ENCODE measurements around the gene DNER.

The DNER gene

DNA sequence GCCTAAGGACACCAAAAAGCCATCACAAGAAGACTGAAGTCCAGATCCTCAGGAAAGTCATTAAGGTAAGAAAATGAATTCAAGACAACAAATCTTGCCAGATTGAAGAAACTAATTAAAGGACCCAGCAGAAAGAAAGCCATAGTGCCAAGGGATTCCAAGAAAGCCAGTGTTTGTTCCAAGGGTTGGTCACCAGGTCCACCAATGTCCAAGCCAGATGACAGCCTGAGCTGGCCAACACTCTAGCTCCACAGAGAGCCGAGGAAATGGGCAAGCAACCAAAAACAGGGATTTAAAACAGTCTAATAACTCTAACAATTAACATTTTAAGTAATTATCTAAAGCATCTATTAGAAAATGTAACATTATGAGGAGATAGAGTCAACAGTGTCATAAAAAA lies 49.2 kb downstream of the DNER start:
- no peak for DNase-seq

- DNase-seq = no peak
Measured at GRCh38 chr2:229661478-229661877, 52.9 kb downstream of the DNER start.

DNA sequence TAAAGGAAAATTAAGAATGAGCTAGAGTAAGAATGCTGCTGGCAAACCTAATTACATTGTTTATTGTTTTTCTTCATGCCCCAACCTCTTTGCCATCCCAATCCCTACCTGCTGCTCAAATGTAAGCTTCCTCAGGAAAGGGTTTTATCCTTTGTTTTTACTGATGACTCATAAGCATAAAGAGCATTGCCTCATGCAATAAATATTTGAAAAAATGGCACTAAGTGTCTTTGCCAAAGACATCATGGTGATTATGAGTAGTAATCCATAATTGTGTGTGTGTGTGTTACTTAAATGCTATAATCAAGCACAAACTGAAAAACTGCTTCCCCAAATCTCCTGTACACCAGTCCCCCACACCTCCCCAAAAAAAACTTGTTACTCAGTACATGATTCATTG lies 53.4 kb downstream of the DNER start:
- DNase-seq = no peak

GRCh38 chr2:229660391-229660790 lies 54.0 kb downstream of the DNER start:
- no peak for DNase-seq

GRCh38 chr2:229658004-229658403 lies 56.4 kb downstream of the DNER start:
- DNase-seq = no peak

- DNase-seq = no peak
Measured at GRCh38 chr2:229654437-229654836, 59.9 kb downstream of the DNER start.

- DNase-seq = no peak
Measured at GRCh38 chr2:229653531-229653930, 60.8 kb downstream of the DNER start.

DNA sequence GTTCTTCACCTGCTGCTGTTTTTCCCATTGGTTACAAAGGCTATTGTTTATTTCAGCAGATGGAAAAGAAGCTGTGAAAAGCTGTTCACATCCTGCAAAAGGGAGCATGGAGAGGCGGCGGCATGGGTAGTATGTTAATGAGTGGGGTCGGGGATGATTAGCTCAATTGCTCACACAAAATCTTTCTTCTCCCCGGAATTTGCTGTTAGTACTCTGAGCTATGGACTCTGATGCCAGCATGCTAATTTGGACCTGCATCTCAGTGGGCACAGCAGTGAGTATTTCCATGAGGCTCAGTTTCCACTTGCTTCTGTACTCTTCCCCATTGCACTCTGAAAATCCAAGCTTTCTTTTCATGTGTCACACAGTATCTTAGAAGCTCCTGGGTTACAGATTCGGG lies 61.6 kb downstream of the DNER start:
- DNase-seq = no peak

DNA sequence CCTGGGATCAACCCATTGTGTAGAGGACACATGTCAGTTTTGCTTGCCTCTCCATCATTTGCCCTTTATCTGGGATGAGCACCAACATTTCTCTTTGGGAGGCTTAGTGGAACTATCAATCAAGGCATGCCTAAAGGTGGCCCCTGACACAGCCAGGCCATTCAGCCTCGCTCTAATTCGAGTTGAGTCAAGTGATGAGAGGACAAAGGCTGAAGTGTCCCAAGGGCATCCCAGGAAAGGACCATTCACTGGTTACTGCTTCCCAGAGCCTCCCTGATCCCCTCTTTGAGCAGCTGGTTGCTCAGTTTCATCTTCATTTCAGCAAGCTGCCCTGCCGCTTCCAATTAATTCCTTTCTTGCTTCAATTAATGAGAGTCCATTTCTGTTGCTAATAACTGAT lies 63.5 kb downstream of the DNER start:
- DNase-seq = no peak

- no peak for DNase-seq
Measured at GRCh38 chr2:229650059-229650458, 64.3 kb downstream of the DNER start.

DNA sequence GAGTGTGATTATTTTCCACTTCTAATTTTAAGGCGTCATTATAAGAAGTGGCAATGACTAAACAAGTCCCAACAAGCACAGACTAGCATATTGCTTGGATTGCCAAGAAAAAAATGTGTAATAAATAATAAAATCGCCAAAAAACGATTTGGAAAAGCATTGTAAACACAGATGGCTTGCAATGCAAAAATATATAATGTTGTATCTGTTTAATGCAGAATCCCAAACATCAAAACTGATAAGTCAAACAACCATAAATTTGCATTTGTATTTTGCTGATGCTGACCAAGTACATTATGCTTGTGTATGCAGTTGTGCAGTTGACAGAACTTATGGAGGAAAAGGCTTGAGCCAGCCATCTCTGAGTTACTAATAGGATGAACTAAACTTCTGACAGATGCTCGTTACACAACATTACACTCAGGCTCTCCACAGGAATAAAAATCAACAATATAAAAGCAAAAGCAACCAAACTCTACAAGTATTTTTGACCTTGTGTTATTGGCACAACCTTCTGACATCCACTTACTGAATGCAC lies 68.1 kb downstream of the DNER start:
- no peak for DNase-seq

- DNase-seq = no peak
Measured at GRCh38 chr2:229642371-229642770, 72.0 kb downstream of the DNER start.

- DNase-seq = no peak
Measured at GRCh38 chr2:229641676-229642075, 72.7 kb downstream of the DNER start.

DNA sequence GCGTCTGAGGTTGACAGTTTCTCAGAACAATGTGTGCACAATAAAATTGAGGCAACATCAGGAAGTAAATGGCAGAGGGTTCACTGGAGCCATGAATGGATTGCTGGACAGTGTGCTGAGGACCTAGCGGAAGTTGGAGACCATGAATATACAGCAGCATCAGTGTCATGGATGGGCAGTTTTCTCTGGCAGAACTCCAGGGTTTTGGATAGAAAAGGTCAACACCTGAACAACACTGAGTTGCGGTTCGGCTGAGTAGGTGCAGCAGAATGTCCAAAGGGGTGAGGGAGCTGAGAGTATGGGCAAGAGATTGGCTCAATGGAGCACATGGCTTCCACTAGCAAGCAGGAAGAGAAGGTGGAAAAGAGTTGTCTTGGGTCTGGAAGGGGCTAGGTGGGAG lies 73.7 kb downstream of the DNER start:
- DNase-seq = no peak

DNA sequence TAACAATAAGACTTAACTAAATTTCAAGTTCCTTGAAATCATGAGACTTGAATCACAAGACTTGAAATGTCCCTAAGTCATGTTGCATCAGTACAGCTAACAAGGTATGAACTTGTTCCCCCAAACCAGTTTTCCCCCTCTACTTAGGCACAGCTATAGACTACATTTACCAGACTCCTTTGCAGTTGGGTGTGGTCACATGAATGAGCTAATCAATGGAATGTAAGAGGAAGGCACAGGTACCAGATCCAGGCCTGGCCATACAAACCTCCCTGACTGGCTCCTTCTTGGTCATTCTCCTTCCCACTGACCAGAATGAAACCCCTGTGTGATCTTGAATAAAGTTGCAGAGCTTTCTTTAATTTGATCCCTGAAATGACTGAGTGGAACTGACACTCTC lies 77.8 kb downstream of the DNER start:
- DNase-seq = no peak

- DNase-seq = no peak
Measured at GRCh38 chr2:229635371-229635680, 79.0 kb downstream of the DNER start.

DNA sequence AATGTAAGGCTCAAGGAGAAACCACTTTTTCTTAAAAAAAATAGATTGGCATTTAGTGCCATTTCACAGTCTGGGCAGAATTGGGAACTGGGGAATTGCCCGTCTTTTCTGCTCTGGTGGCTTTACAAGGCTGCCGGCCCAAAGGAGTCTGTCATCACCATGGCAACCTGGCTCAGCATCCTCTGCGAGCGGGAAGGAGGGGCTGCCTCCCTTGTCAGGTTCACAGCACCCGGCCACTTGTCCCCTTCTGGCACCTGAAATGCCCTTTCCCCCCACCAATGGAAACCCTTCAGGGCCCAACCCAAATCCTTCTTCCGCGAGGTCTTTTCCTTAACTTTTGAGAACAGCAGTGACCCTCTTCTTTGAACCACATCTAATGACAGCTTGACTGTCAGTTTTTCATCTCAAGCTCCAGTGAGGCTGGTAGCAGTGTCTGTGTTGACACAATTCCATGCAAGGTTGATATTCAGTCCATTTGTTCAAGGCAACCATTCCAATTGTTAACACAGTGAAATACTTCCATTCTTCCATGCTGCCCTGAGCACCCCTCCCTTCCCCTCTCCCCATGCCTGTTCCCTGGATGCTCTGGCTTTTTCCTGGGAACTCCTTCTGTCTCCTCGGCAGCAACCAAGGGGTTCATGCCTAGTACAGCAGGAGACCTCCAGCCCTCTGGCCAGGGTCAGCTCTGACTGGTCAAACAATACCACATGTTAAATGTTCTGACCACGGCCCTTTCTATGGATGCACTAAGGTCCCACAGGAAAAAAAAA lies 79.6 kb downstream of the DNER start:
- no peak for DNase-seq

DNA sequence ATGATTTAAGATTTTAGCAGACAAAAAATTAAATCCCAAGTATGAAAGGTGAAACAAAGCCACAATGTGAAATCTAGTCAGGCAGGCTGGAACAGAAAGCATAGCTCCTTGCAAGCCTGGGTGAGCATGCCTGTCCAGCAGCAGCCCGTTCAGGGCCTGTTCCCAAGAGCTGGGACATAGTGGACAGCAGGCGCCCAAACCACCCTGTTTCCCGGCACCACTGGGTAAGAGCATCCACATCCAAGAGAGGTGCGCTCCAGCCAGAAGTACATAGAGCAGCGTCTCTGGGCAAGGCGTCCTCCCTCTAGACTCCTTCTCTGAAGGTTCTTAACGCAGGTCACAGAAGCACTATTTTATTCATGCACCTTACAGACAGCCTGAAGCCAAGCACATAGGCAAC lies 80.8 kb downstream of the DNER start:
- no peak for DNase-seq

GRCh38 chr2:229629039-229629438 lies 85.3 kb downstream of the DNER start:
- DNase-seq = no peak

DNA sequence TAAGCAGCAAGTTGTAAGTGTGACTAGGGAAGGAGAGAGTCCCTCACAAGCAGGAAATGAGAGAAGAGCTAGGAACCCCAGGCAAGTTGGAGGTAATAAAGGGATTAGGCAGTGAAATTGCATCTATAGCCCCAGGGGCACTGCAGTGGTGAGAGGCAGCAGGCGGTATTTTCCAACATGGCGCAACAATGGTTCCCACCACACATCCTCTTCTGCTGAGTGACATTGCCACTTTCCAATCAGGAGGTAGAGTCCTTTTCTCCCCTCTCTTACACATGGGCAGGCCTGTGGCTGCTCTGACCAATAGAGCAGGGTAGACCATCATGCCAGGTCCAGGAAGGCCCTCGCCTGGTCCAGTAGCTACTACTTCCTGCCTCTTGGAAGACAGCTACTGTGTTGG lies 86.6 kb downstream of the DNER start:
- no peak for DNase-seq

DNA sequence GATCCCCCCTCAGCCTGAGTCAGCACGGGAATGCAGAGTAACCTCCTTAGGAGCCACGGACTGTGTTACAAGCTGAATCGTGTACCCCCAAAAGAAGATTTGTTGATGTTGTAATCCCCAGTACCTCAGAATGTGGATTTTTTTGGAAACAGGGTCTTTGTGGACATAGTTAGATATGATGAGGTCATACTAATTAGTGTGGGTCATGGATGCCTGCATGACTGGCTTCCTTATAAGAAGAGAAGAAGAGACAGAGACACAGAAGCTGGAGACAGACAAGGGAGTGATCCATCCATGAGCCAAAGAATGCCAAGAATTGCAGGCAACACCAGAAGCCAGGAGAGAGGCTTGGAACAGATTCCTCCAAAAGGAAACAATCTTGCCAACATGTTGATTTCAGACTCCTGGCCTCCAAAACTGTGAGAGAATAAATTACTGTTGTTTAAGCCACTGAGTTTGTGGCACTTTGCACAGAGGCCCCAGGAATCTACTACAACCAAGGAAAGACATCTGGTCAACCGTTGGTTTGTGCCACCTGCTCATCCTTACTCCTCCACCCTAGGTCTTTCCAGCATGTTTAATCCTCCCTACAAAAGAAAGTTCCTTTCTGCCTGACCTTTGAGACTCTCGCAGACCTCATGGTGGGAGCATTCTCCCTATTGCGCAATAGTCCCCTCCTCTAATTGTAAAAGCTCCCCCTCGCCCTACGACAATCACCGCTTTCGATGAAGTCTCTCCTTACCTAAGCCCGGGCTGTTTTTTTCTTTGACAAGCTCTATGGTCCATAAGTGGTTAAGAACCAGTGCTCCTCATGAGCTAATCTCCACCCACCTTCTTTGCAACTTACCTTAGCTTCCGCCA lies 91.6 kb downstream of the DNER start:
- DNase-seq = no peak

DNA sequence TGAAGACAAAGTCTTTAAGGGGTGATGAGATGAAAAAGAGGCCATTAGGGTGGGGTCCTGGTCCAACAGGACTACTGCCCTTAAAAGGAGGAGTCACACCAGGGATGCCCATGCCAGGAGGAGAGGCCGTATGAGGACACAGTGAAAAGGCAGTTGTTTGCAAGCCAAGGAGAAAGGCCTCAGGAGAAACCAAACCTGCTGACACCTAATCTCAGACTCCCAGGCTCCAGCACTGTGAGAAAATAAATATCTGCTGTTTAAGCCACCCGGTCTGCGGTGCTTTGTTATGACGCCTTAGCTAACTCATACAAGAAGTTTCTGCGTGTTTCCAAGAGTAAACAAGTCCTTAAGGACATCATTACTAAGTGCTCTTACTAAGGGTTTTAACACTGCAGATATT lies 93.6 kb downstream of the DNER start:
- DNase-seq = no peak

- DNase-seq = no peak
Measured at GRCh38 chr2:229620289-229620688, 94.1 kb downstream of the DNER start.

- DNase-seq = no peak
Measured at GRCh38 chr2:229616433-229616832, 97.9 kb downstream of the DNER start.

Measured in COR-L47 (cell line).